GM18499 (cell line): Measurements from ENCODE around the gene MTG1.

Source experiments
- ATAC-seq: cut with Tn5 transposase; IDR thresholded peaks from one replicate; pipeline ENCODE4 v1.9.1; 2021; ENCODE audit warnings: moderate number of reproducible peaks; ENCODE audit not compliant: insufficient read depth, unreplicated experiment

The MTG1 gene

GRCh38 chr10:133444342-133445267 is 50.6 kb downstream of the MTG1 start:
- no peak for ATAC-seq

- ATAC-seq: no peak
These were observed 51.3 kb downstream of the MTG1 start for GRCh38 chr10:133445268-133445732.

- ATAC-seq: no peak
These were observed 52.1 kb downstream of the MTG1 start for GRCh38 chr10:133445751-133446708.

DNA sequence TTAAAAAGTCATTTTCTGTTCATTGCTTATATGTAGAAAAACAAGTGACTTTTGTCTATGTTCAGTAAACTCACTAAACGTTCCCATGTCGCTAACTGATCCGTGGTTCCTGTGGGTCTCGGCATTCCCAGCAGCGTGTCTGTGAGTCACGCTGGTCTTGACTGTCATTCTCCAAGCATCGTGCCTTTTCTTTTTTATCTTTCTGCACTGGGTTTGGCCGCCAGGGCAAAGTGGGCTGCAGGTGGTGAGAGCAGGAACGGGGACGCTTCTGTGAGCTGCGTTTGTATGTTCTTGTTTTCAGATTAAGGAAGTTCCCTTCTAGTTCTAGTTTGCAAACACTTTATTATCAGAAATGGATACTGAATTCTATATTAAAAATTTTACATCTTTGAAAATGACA is 53.0 kb downstream of the MTG1 start:
- ATAC-seq: no peak

- no peak for ATAC-seq
These were observed 54.2 kb downstream of the MTG1 start for GRCh38 chr10:133448120-133448519.

- no peak for ATAC-seq
These were observed 57.4 kb downstream of the MTG1 start for GRCh38 chr10:133451346-133451745.

- ATAC-seq: no peak
These were observed 58.5 kb downstream of the MTG1 start for GRCh38 chr10:133452453-133452852.

DNA sequence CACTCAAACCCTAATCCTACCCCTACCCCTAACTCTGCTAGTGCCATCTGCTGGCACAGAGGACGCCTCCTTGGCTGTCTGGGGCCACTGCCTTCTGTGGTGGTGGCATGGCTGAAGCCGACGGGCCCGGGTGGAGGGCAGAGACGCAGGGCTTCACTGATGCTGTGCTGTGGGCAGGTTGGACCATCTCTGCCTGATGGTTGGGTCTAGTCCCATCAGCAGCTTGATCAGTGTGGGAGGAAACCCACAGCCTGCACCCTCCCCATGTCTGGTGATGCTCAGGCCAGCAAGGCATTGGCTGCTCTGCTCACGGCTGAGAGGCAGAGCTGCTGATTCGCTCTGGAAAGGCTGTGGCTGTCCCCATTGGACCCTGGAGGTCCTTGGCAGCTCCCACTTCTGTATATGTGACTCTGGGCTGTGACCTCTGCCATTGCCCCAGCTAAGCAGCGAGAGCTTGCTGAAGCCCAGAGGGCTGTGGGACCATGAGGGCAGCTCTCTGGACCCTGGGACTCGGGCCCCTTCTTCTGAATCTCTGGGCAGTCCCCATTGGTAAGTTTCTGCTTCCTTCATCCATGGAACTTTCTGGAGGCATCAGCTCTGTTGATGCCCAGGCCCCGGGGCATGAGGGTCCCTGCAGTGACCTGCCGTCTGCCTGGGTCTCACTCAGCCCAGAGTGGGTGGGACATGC is 59.7 kb downstream of the MTG1 start, which contains the start of gene SCART1:
Gene SCART1, plus strand, starts transcription at position 430 of the 688 bp plus-strand sequence. Its CDS starts 53 bp downstream, at position 483.
- ATAC-seq: no peak

DNA sequence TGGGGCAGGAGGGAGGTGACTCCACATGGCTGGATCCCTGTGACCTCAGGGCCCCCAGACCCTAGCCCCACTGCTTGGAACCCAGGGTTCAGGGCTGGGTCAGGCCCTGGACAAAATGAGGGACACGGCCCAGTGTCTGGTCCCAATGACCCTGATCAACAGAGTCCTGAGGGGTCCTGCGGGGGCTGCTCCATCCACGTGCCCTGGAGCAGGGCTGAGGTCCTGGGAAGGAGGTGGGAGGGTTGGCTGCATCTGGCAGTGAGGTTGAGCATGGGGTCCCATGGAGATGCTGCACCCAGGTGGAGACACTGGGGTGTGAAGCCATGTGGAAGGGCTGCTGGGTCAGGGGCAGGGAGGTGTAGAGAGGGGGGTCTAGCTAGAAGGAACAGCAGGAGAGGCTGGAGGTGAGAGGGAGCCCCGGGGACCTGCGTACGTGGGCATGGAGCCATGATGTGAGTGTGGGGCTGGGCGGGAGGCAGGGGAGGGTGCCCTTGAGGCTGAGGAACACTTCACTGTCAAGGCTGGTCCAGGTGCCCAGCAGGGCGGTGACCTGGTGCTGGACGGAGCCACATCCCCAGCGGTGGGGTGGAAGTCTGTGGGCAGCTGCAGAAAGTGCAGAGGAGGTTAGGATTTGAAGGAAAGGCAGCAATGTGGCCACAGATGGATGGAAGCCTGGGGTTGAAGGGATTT is 60.4 kb downstream of the MTG1 start:
- ATAC-seq: no peak

DNA sequence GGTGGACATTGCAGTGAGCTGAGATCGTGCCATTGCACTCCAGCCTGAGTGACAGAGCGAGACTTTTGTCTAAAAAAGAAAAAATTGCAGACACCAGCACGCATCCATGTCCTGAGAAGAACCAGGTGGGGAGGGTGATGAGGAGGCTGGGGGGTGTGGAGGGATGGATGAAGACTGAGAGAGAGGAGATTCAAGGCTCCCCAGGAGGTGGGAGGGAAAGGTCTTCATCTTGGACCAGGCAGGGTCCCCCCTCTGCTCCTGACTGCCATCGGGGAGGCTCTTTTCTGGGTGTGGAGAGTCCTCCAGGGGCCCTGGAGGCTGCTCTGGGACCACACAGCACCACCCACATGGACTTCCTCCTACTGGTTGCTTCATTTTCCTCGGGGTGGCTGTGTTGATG is 61.2 kb downstream of the MTG1 start:
- ATAC-seq: no peak

GRCh38 chr10:133455611-133456031 is 61.7 kb downstream of the MTG1 start:
- no peak for ATAC-seq

- ATAC-seq: no peak
These were observed 62.3 kb downstream of the MTG1 start for GRCh38 chr10:133456041-133456951.

- ATAC-seq: no peak
These were observed 63.3 kb downstream of the MTG1 start for GRCh38 chr10:133457100-133457841.

- ATAC-seq: no peak
These were observed 64.2 kb downstream of the MTG1 start for GRCh38 chr10:133458021-133458709.

DNA sequence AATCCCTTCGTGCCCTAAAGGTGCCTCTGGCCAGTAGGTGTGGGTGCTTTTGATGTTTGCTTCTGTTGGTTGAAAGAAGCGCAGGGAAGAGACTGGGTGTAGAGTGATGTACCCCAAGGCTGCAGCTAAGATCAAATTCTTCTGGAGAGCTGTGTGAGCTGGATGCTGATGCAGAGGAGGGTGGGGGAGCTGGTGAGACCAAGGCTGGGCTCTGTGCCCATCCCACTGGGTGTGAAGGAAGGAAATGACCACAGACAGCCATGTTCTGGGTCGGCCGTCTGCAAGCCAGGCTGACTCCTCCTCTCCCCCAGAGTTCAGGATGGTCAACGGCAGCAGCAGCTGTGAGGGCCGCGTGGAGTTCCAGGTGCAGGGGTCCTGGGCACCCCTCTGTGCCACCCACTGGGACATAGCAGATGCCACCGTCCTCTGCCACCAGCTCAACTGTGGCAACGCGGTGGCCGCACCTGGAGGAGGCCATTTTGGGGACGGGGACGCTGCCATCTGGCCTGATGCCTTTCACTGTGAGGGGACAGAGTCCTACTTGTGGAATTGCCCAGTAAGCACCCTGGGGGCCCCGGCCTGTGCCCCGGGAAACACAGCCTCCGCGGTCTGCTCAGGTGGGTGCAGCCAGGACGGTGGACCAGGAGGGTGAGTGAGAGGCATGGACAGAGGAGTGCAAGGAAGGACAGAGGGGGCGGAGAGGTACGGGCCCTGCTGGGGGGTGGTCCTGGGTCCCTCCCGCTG is 64.9 kb downstream of the MTG1 start:
- no peak for ATAC-seq

GRCh38 chr10:133459454-133460207 is 65.7 kb downstream of the MTG1 start:
- ATAC-seq: no peak
